Kasumi-1 (cell line): ENCODE data around the gene PNMA1.
A peak's percentile ranks its signal among the peaks of the same experiment; 100 is the strongest.

ENCODE experiments used
- DNase-seq, 2 experiments: peaks; one replicate each; lab custom pipeline; 2025; lab: John Stamatoyannopoulos, UW

The PNMA1 gene

DNA sequence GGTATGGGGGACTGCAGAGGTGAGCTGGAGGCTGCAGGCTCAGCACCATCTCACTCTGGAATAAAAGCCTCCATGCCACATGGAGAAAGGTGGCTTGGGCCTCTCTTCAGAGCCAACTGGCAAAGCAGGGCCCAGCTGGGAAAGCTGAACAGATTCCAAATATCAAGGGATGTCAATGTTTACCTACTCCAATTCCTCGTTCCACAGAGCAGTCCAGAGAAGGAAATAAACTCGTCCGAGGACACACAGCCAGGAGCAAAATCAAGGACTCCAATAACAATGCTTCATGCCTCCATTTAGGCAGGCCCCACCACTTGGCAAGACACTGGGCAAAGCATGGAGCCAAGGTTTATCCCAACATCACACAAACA, 36.3 kb upstream of the PNMA1 start:
- no peak for DNase-seq

GRCh38 chr14:73749706-73750530, 35.7 kb upstream of the PNMA1 start:
- DNase-seq = no peak

DNA sequence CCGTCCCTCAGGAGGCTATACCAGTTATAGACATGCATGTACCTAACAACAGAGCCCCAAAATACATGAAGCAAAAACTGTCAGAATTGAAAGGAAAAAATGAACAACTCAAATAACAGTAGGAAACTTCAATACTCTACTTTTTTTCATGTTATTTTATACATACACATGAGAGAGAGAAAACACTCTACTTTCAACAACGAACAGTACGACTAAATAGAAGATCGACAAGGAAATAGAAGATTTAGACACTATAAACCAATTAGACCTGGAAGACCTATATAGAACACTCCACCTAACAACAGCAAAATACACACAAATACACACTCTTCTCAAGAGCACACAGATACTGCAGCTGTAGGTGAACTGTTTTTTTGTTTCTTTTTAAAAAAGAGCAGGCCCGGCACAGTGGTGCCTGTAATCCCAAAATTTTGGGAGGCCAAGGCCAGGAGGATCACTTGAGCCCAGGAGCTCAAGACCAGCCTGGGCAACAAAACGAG, 34.7 kb upstream of the PNMA1 start:
- DNase-seq = no peak

GRCh38 chr14:73747379-73748211, 33.4 kb upstream of the PNMA1 start:
- DNase-seq = no peak

DNA sequence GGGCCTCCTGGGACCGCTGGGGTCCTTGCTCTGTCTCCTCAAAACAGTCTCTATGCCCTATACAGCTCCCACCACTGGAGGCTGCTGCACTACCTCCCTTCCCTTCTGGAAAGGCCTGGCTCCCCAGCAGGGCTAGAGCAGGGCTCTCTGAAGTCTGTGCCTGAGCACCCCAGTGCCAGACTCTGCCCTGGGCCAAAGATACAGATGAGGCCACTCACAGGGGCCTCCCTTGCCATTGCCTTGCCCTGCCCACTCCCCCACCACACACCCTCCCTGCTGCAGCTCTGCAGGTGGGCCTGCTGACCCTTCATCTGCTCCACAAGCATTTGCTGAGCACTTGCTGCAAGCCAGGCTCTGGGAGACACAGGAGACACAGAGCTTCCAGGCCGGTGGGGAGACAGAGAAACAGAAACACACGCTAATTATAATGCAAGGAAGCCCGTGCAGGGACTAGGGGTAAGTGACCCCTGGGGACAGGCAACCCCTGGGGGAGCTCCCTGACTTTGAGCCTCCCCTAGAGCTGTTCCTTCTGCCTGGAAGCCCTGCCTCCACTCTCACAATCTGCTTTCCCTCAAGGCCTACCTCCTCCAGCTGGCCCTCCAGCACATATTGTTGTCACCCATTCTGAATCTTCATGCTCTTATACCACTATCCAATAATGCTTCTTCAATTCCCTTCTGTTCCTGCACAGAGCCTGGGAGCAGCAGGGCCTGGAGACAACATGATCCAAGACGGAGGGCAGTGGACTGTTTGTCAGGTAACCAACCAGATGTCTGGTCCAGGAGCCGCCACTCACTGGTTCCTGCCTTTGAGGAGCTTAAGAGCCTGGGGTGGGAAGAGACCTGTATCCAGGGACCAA, 32.6 kb upstream of the PNMA1 start:
- no peak for DNase-seq

DNA sequence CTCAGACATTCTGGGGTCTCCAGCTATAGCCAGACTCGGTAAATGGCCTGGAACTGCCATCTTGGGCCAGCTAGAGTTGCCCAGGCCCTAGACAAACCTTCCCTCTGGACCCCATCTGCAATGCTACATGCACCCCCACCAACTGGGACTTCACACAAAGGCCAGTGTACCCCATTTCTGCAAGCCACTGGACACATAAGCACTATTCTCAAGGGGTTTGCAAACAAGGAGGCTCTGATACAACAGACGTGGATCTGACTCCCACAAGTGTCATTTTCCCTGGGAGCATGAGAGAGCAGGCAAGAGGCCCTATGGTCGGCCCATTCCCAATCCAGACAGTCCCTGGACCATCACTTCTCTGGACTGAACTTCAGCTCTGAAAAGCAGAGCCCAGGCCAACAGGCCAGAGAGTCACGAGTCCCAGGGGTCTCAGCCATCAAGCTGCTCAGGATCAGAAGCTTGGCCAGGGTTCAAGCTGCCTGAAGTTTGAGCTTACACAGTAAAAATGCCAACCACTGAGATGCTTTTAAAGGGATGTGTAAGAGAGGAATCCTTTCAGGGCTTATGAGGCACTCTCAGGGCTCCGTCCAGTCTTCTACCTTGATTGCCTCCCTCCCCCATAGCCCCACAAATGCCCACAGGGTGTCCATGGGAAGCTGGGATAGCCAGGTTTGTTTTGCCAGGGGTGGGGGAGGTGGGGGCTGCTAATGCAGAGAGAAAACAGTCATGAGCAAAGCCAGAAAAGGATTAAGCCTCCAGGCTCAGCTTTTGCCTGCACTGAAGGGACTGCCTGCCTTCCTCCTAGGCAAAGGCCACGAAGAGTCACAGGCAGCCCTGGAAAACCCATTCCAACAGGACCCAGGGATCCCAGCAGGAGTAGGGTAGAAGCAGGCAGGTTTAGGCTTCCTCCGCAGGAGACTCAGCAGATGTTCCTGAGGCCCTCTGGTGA, 31.7 kb upstream of the PNMA1 start:
- DNase-seq = no peak

DNA sequence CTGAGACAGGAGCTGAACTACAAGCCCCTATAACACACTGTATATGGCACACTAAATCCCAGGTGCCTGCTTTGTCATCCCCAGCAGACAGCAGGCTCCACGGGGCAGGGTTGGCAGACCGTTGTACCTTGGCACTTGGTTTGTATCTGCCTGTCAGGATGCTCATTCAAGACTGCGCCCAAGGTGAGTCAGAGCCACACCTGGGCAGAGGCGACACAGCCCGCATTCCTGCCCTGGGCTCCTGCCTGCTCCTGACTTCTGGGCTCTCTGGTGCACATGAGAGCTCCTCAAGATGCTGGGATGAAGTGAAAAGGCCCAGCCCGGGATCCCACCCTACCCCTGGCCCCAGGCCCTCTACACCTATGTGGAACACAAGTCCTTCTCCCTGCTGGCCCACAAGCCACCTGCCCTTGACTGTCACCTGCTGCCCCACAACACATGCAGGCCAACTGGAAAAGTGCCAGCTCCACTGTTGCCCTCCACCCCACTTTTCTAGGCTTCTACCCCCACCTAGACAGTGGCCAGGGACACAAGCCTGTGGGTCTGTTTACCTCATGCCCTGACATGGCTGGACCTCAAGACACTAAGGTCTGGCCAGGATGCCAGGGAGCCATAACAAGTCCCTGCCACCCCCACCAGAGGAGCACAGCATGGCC, 30.8 kb upstream of the PNMA1 start:
- DNase-seq = no peak

DNA sequence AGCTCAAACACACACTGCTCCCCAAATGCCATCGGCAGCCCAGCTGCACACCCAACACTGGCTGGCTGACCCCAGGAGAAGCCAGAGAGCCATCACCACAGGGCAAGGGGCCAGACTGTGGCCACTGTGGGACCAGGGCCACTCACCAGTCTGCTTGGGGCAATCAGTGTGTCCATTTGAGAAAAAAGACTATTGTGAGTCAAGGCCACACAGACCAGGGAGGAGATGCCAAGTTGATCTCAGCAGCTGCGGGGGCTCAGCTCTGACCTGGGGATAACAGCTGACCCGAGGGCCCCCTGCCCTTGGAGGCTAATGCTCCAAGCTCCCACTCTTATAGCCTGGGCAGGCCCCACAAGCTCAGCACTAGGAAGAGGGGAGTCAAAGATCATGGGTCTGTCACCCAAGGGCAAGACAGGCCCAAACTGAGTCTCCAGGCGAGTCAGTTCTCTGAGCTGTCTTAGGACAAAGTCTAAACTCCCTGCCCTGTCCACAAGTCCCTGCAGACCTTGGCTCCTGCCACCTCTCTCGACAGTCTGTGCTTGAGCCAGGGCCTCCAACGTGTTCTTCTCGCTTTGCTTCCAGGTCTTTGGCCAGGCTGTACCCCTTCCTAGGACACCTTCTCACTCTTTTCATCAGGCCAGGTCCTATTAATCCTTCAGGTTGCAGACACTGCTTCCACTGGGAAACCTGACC, 30.1 kb upstream of the PNMA1 start:
- no peak for DNase-seq

GRCh38 chr14:73743431-73743931, 29.3 kb upstream of the PNMA1 start:
- DNase-seq = peak; percentile 96 to 98

DNA sequence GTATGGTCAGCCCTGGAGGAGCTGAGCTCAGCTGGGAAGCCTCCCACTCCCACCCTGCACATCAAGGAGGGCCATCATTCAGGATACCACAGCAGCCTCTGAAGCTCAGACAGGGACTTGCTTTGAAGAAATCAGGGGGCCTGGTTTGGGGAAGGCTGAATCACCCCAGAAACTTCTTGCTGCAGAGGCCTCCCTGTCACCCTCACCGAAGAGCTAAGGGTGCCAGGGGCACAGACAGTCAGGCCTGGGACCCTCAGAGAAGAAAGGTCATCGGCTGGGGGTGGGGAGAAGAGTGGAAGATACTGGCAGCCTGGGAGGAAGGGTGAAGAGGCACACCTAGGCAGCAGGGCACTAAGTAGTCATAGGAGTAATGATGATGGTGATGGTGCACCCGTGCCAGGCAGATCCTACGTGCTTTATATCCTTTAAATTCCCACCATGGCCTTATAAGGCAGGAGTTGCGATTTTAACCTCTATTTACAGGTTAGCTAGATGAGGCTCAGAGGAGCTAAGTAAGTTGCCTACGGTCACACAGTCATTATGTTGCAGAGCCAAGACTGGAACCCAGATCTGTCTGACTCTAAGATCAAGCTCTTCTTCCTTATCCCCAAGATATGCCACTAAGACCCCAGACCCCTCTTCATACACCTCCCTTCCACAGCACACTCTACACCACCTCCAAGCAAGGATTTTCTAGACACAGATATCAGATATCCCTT, 28.5 kb upstream of the PNMA1 start:
- no peak for DNase-seq

DNA sequence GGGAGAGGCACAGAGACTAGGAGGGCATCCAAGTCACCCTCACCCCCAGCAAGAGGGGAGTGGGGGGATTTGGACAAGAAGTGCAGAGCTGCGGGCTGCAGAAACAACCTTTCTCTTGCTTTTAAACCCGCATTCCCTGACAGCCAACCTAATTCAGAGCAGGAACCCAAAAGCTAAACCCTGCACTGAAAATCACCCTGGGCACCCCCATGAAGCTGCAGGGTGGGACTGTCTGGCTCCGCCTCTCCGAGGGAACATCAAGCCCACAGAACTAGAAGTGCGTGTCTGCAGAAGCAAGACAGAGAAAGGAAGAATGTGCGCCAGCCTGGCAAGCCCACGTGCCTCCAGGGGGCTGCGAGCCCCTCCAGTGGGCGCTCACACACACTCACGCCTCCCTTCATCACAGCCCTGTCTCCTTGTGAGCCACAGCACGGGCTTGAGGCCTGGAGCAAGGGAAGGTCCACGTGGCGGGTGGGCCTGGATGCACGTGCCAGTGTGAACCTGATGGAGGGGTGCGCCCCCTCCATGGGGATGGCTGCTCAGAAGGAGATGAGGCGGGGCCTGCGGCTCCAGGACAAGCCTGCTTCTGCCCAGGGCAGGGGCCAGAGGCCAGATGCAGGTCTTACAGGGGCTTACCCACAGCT, 27.8 kb upstream of the PNMA1 start:
- DNase-seq = peak; percentile 96 to 97

- DNase-seq = peak; percentile 99
These were observed 27.2 kb upstream of the PNMA1 start for GRCh38 chr14:73741386-73741875.

- no peak for DNase-seq
These were observed 26.6 kb upstream of the PNMA1 start for GRCh38 chr14:73740618-73741326.

DNA sequence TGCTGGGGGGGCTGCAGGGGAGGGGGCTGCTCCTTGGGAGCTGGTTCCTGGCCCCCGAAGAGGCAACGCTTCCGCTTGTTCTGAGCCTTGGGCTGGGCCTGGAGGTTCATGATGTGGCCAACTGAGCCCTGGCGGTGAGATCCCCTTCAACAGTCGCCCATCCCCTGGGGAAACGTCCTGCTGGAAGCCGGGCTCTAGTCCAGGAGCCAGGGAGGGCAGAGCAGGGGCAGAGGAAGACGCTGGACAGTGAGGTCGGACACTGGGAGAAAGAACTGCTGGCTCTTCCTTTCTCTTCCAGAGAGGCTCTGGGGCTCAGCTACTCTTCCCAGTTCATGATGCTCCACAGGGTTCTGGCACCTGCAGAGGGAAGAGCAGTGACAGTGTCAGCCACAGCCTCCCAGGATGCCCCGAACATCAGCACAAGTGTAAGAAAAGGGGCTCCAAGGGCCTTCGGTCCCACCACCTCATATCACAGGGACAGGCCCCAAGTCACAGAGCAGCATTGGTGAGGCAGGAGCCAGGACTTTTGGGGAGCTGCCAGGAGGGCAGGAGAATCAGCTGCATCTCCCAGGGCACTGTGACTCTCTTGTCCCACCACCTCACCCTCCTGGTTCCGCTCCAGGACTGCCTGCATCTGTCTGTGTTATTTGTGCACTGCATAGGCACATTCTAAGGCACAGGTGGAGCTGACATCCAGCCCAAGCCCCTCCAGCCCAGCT, 25.9 kb upstream of the PNMA1 start:
- no peak for DNase-seq

DNA sequence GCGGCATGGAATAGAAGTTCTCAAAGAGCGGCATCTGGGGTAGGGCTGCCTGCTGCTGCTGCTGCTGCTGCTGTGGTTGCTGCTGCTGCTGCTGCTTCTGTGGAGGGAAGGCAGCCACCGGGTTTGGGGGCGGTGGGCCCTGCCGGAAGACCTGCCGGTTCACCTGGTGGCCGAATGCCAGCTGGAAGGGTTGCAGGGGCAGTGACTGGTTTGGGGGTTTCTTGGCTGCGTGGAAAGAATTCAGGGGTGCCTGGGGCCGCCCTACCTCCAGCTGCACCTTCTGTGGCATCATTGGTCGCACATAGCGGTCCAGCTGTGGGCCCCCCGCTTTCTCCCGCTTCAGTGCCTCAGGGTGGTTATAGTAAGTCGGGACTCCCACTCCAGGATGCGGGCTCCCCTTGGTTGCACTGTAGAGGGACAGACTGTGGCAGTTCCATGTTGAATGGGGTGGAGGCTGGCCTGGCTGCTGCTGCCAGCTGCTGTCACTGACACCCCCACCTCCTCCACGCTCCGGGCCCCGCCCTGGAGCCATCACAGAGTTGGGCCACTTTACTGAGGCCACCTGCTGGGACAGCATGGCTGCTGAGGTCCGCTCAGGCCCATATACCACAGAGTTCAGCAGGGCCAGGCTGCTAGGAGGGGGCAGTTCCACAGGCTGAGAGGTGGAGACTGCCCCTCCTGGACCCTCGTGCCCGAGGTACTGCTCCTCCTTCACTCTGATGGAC, 25.2 kb upstream of the PNMA1 start:
- no peak for DNase-seq

DNA sequence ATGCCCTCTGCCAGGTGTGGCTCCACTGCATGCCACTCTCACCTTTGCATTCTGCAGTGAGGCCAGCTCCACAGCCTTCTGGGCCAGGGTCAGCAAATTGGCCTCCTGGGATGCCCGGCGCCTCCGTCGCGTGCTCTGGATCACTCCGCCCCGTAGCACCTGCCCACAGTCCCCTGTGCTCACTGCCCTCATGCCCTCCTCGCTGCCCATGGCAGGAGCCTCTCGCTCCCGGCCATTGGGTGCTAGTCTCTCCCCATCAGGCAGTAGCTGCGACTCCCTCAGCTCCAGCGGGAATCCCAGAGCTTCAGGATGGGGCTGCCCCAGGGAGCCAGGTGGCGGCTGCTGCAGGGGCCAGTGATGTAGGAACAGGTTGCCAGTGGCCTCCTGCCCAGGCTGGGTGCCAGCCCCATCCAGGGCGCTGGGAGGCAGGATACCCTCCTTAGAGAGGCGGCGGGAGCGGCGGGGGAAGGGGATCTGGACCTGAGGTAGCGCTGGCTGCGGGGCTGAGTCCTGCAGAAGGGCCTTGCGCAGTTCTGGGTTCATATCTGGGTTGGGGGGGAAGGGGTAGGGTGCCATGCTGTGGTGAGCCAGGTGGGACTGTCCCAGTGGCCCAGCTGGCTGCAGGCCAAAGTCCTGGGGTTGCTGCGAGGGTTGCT, 24.5 kb upstream of the PNMA1 start:
- no peak for DNase-seq
